HCT116 (cell line): ENCODE data around the gene PPP1R11. TPM values are rescaled to one million over a fixed set of nuclear protein-coding genes. Genes with fewer than 3 reads are reported as not detected.

Source experiments
- ATAC-seq: fragments of 200-7000 bp; cut with Tn5 transposase; 2 replicates; pipeline ENCODE4 v1.9.1; 2020; ENCODE audit warnings: mild to moderate bottlenecking, moderate library complexity
- BruUV-seq: library from RNA; stranded (reverse); fragments of 400-500 nt; replicated peaks from 2 replicates; lab custom pipeline; 2021; lab: Mats Ljungman, UMichigan
- CTCF ChIA-PET: fragments of 300-600 bp; sonication (Branson Sonifier 250); formaldehyde crosslinking; loops from one replicate; lab custom pipeline; 2021; ENCODE audit warnings: antibody characterized with exemption; lab: Charles Lee
- POLR2A ChIA-PET: fragments of 300-600, 350-600 bp; sonication (Branson Sonifier 250); formaldehyde crosslinking; loops from one replicate; lab custom pipeline; 2021; ENCODE audit warnings: antibody characterized with exemption; lab: Charles Lee
- RAD21 ChIA-PET, 2 experiments: fragments of 300-600 bp; sonication (Branson Sonifier 250); formaldehyde crosslinking; loops; one replicate each; lab custom pipeline; 2023; ENCODE audit warnings: low total read pairs in 2 of 2; ENCODE audit not compliant: uncharacterized antibody in 2 of 2, unreplicated experiment in 2 of 2, low non-redundant PET in 1 of 2; lab: Charles Lee
- DNase-seq: peaks from one replicate; pipeline ENCODE4 v3.0.0-alpha.2; 2010; ENCODE audit warnings: low read depth, low spot score
- H2AFZ ChIP-seq: fragments of 200-600 bp; shearing (Covaris generic), sonication (generic); 2 replicates; pipeline ENCODE4 v1.6.1; 2017; ENCODE audit warnings: low read depth, mixed run types, mixed read lengths, antibody characterized with exemption, low read length; ENCODE audit not compliant: poor library complexity, severe bottlenecking
- H3K27ac ChIP-seq: 2 replicates; pipeline ENCODE4 v1.5.1; 2012; ENCODE audit warnings: low read depth, low read length
- H3K27me3 ChIP-seq: fragments of 200-600 bp; sonication (generic); 2 replicates; pipeline ENCODE4 v1.6.1; 2016; ENCODE audit warnings: mixed run types, low read length, mixed read lengths; ENCODE audit not compliant: insufficient read depth
- H3K36me3 ChIP-seq, 2 experiments: fragments of 200-500 bp in 1 of 2; fragments of 200-600 bp in 1 of 2; sonication (Bioruptor generic) in 1 of 2; sonication (generic) in 1 of 2; 2 replicates each; pipeline versions ENCODE4 v1.5.1 to v1.6.1; 2014 to 2016; ENCODE audit warnings: low read length in 2 of 2, inconsistent platforms in 1 of 2, mixed read lengths in 1 of 2, mixed run types in 1 of 2; ENCODE audit not compliant: insufficient read depth in 2 of 2, control insufficient read depth in 1 of 2
- H3K4me1 ChIP-seq, 2 experiments: fragments of 200-600 bp in 1 of 2; sonication (generic) in 1 of 2; 2 replicates each; pipeline versions ENCODE4 v1.5.1 to v1.6.1; 2012 to 2017; ENCODE audit warnings: low read length in 2 of 2, inconsistent platforms in 1 of 2, mild to moderate bottlenecking in 1 of 2, mixed read lengths in 1 of 2, mixed run types in 1 of 2, moderate library complexity in 1 of 2; ENCODE audit not compliant: insufficient read depth in 2 of 2, control insufficient read depth in 1 of 2
- H3K4me2 ChIP-seq: fragments of 200-600 bp; sonication (generic); 2 replicates; pipeline ENCODE4 v1.6.1; 2017; ENCODE audit warnings: mixed run types, low read length, mixed read lengths
- H3K4me3 ChIP-seq, 2 experiments: fragments of 200-600 bp in 1 of 2; sonication (generic) in 1 of 2; replicated peaks in 1 of 2; 2 replicates each; pipeline ENCODE4 v1.5.1; 2011 to 2016; ENCODE audit warnings: low read length in 2 of 2, control low read depth in 1 of 2, low read depth in 1 of 2, mild to moderate bottlenecking in 1 of 2, mixed read lengths in 1 of 2, mixed run types in 1 of 2
- H3K79me2 ChIP-seq: fragments of 200-600 bp; sonication (generic); 2 replicates; pipeline ENCODE4 v1.6.1; 2017; ENCODE audit warnings: mild to moderate bottlenecking, mixed run types, low read length, moderate library complexity, mixed read lengths; ENCODE audit not compliant: insufficient read depth
- H3K9ac ChIP-seq: fragments of 200-600 bp; sonication (generic); 2 replicates; pipeline ENCODE4 v1.6.1; 2016; ENCODE audit warnings: low read length, mixed read lengths
- H3K9me2 ChIP-seq: fragments of 200-600 bp; sonication (generic), shearing (Covaris generic); 2 replicates; pipeline ENCODE4 v1.6.1; 2017; ENCODE audit warnings: mixed run types, mild to moderate bottlenecking, moderate library complexity; ENCODE audit not compliant: insufficient read depth
- H3K9me3 ChIP-seq, 2 experiments: fragments of 200-500 bp in 1 of 2; fragments of 200-600 bp in 1 of 2; sonication (Bioruptor generic) in 1 of 2; sonication (generic) in 1 of 2; 2 replicates each; pipeline ENCODE4 v1.6.1; 2014 to 2017; ENCODE audit warnings: low read length in 2 of 2, mixed read lengths in 2 of 2, inconsistent platforms in 1 of 2, low read depth in 1 of 2, mild to moderate bottlenecking in 1 of 2, mixed run types in 1 of 2, moderate library complexity in 1 of 2; ENCODE audit not compliant: control insufficient read depth in 1 of 2, insufficient read depth in 1 of 2
- H4K20me1 ChIP-seq: fragments of 200-600 bp; sonication (generic), shearing (Covaris generic); 2 replicates; pipeline ENCODE4 v1.6.1; 2017; ENCODE audit warnings: mixed run types, mild to moderate bottlenecking, moderate library complexity; ENCODE audit not compliant: insufficient read depth
- CBX3 ChIP-seq: IDR thresholded peaks from 2 replicates; pipeline ENCODE4 v1.6.1; 2012; ENCODE audit warnings: low read depth
- CEBPB ChIP-seq: IDR thresholded peaks from 2 replicates; pipeline ENCODE4 v1.6.1; 2012; ENCODE audit warnings: low read depth
- EGR1 ChIP-seq: IDR thresholded peaks from 2 replicates; pipeline ENCODE4 v1.6.1; 2012; ENCODE audit warnings: low read depth
- ELF1 ChIP-seq: IDR thresholded peaks from 2 replicates; pipeline ENCODE4 v1.6.1; 2012; ENCODE audit warnings: low read depth, borderline replicate concordance
- EZH2 ChIP-seq: fragments of 200-600 bp; sonication (generic); IDR thresholded peaks from 2 replicates; pipeline ENCODE4 v1.6.1; 2017; ENCODE audit warnings: antibody characterized with exemption, mixed run types
- FOSL1 ChIP-seq: IDR thresholded peaks from 2 replicates; pipeline ENCODE4 v1.6.1; 2012; ENCODE audit warnings: low read depth
- JUND ChIP-seq: IDR thresholded peaks from 2 replicates; pipeline ENCODE4 v1.6.1; 2012
- POLR2A ChIP-seq: IDR thresholded peaks from 2 replicates; pipeline ENCODE4 v1.7.0; 2011; ENCODE audit warnings: borderline replicate concordance; ENCODE audit not compliant: insufficient read depth, insufficient read length; ENCODE audit errors: extremely low read depth
- POLR2AphosphoS5 ChIP-seq: IDR thresholded peaks from 2 replicates; pipeline ENCODE4 v1.6.1; 2011; ENCODE audit warnings: mild to moderate bottlenecking, low read depth, low read length, moderate library complexity
- RAD21 ChIP-seq: IDR thresholded peaks from 2 replicates; pipeline ENCODE4 v1.6.1; 2012; ENCODE audit warnings: low read depth, mild to moderate bottlenecking
- SP1 ChIP-seq: IDR thresholded peaks from 2 replicates; pipeline ENCODE4 v1.6.1; 2012; ENCODE audit warnings: low read depth
- TCF7L2 ChIP-seq: IDR thresholded peaks from 2 replicates; pipeline ENCODE4 v1.7.0; 2011; ENCODE audit warnings: borderline replicate concordance, inconsistent platforms; ENCODE audit not compliant: insufficient read depth, insufficient read length; ENCODE audit errors: extremely low read depth
- YY1 ChIP-seq: IDR thresholded peaks from 2 replicates; pipeline ENCODE4 v1.6.1; 2011; ENCODE audit warnings: low read length, low read depth, moderate library complexity, mild to moderate bottlenecking; ENCODE audit not compliant: insufficient replicate concordance; ENCODE audit errors: extremely low read depth
- ZFX ChIP-seq: fragments of 450-650 bp; IDR thresholded peaks from 2 replicates; pipeline ENCODE4 v1.6.1; 2017
- ZNF274 ChIP-seq: fragments of 200-500 bp; sonication (Bioruptor generic); IDR thresholded peaks from 2 replicates; pipeline ENCODE4 v1.6.1; 2014; ENCODE audit warnings: mild to moderate bottlenecking, low read depth, low read length, inconsistent platforms
- intact Hi-C: fragments of 100-400 bp; cut with micrococcal nuclease; formaldehyde crosslinking; loops from 2 replicates; pipeline ENCODE4 v1.10.0; 2022
- total RNA-seq: library from RNA; stranded (reverse); gene quantifications from one replicate; pipeline ENCODE4 v1.2.1, GENCODE V29; 2021; ENCODE audit not compliant: unreplicated experiment
- TF ChIP-seq, protein P1 (sequence below): IDR thresholded peaks from 2 replicates; pipeline ENCODE4 v1.6.1; 2012; ENCODE audit warnings: low read depth
- TF ChIP-seq, protein P2 (sequence below): IDR thresholded peaks from 2 replicates; pipeline ENCODE4 v1.6.1; 2012
- TF ChIP-seq, protein P3 (sequence below): IDR thresholded peaks from 2 replicates; pipeline ENCODE4 v1.6.1; 2012
- TF ChIP-seq, protein P4 (sequence below): IDR thresholded peaks from 2 replicates; pipeline ENCODE4 v1.6.1; 2011; ENCODE audit warnings: mild to moderate bottlenecking, low read length, moderate library complexity; ENCODE audit not compliant: insufficient replicate concordance; ENCODE audit errors: extremely low read depth

Gene PPP1R11
- total RNA-seq, 1 experiment from 2014 or later, result 29.3 TPM

DNA sequence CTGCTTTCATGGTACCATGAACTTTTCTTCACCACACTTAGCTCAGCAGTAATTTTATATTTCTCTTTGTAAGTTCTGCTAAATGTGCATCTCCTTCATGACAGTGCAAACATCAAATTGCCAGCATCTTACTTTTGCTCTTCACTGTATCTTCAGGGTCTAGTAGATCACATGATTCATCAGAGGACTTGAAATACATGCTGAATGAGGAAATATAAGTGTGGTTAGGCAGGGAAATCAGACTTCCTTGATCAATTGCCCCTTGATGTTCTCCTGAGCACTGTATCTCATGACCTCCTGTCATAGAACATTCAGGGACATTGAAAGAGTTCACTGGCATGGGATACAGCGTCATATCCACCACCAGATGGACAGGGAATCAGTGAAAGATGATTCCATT, 31.2 kb upstream of the PPP1R11 start:
- Histone ChIP-seq H3K27me3 (no peaks in the 10 kb centered on the region), H4K20me1 (no peaks in the 10 kb centered on the region), H3K79me2 (no peaks in the 10 kb centered on the region), H3K27ac (no peak overlapping the region), H3K9me3 (no peaks in the 10 kb centered on the region), H3K4me1 (no peaks in the 10 kb centered on the region), H3K9ac (no peak overlapping the region), H3K4me3 (no peak overlapping the region), H2AFZ (no peak overlapping the region), H3K36me3 (no peaks in the 10 kb centered on the region), H3K9me2 (no peaks in the 10 kb centered on the region), H3K4me2 (no peak overlapping the region)
- no peak for ATAC-seq
- CTCF ChIA-PET, result no interaction called here
- BruUV-seq, result no TSS peak
- POLR2A ChIA-PET, result no interaction called here
- TF ChIP-seq FOSL1 (no peak), YY1 (no peak), JUND (no peak), CEBPB (no peak), ZNF274 (no peak), POLR2A (no peak), ELF1 (no peak), RAD21 (no peak), EZH2 (no peak), CBX3 (no peak), SP1 (no peak), TCF7L2 (no peak), POLR2AphosphoS5 (no peak), ZFX (no peak), EGR1 (no peak)
- TF ChIP-seq, protein P1, sequence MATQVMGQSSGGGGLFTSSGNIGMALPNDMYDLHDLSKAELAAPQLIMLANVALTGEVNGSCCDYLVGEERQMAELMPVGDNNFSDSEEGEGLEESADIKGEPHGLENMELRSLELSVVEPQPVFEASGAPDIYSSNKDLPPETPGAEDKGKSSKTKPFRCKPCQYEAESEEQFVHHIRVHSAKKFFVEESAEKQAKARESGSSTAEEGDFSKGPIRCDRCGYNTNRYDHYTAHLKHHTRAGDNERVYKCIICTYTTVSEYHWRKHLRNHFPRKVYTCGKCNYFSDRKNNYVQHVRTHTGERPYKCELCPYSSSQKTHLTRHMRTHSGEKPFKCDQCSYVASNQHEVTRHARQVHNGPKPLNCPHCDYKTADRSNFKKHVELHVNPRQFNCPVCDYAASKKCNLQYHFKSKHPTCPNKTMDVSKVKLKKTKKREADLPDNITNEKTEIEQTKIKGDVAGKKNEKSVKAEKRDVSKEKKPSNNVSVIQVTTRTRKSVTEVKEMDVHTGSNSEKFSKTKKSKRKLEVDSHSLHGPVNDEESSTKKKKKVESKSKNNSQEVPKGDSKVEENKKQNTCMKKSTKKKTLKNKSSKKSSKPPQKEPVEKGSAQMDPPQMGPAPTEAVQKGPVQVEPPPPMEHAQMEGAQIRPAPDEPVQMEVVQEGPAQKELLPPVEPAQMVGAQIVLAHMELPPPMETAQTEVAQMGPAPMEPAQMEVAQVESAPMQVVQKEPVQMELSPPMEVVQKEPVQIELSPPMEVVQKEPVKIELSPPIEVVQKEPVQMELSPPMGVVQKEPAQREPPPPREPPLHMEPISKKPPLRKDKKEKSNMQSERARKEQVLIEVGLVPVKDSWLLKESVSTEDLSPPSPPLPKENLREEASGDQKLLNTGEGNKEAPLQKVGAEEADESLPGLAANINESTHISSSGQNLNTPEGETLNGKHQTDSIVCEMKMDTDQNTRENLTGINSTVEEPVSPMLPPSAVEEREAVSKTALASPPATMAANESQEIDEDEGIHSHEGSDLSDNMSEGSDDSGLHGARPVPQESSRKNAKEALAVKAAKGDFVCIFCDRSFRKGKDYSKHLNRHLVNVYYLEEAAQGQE, result no peak
- TF ChIP-seq, protein P2, sequence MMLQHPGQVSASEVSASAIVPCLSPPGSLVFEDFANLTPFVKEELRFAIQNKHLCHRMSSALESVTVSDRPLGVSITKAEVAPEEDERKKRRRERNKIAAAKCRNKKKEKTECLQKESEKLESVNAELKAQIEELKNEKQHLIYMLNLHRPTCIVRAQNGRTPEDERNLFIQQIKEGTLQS, result no peak
- TF ChIP-seq, protein P3, sequence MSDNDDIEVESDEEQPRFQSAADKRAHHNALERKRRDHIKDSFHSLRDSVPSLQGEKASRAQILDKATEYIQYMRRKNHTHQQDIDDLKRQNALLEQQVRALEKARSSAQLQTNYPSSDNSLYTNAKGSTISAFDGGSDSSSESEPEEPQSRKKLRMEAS, result no peak
- TF ChIP-seq, protein P4, sequence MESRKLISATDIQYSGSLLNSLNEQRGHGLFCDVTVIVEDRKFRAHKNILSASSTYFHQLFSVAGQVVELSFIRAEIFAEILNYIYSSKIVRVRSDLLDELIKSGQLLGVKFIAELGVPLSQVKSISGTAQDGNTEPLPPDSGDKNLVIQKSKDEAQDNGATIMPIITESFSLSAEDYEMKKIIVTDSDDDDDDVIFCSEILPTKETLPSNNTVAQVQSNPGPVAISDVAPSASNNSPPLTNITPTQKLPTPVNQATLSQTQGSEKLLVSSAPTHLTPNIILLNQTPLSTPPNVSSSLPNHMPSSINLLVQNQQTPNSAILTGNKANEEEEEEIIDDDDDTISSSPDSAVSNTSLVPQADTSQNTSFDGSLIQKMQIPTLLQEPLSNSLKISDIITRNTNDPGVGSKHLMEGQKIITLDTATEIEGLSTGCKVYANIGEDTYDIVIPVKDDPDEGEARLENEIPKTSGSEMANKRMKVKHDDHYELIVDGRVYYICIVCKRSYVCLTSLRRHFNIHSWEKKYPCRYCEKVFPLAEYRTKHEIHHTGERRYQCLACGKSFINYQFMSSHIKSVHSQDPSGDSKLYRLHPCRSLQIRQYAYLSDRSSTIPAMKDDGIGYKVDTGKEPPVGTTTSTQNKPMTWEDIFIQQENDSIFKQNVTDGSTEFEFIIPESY, result no peak
- intact Hi-C loops, result loop anchor here (10.0 kb wide), 1 partner anchor 139 kb away; no protein-coding TSS in a partner anchor
- DNase-seq, result no peak
- RAD21 ChIA-PET, result no interaction called here
